ENCODE results near the gene IKZF5.

The IKZF5 gene

GRCh38 chr10:123008355-123009104, at the start of gene IKZF5, which contains the start of gene ACADSB:
IKZF5 (minus strand) TSS chr10:123008795; CDS start chr10:122998625, 10,170 bp downstream.
ACADSB (plus strand) TSS chr10:123009006; CDS start chr10:123009030, 24 bp downstream.
- peak; percentile 89 to 92 for DNase-seq (ENCODE audit: low read depth in 2 of 2)

- DNase-seq (ENCODE audit: low read depth in 2 of 2), result no peak
These were observed 49.4 kb upstream of the IKZF5 start for GRCh38 chr10:123057968-123058367.

GRCh38 chr10:123045961-123046731, 37.6 kb upstream of the IKZF5 start:
- no peak for DNase-seq (ENCODE audit: low read depth in 2 of 2)

GRCh38 chr10:123044391-123044790, 35.8 kb upstream of the IKZF5 start:
- no peak for DNase-seq (ENCODE audit: low read depth in 2 of 2)

- DNase-seq (ENCODE audit: low read depth in 2 of 2), result peak; percentile 13 to 22
These were observed 34.9 kb upstream of the IKZF5 start for GRCh38 chr10:123043409-123043925.

- DNase-seq (ENCODE audit: low read depth in 2 of 2), result no peak
These were observed 34.3 kb upstream of the IKZF5 start for GRCh38 chr10:123042708-123043408.

- no peak for DNase-seq (ENCODE audit: low read depth in 2 of 2)
These were observed 31.0 kb upstream of the IKZF5 start for GRCh38 chr10:123039632-123039930.

GRCh38 chr10:123038782-123039631, 30.4 kb upstream of the IKZF5 start:
- no peak for DNase-seq (ENCODE audit: low read depth in 2 of 2)

- DNase-seq (ENCODE audit: low read depth in 2 of 2), result no peak
These were observed 27.0 kb upstream of the IKZF5 start for GRCh38 chr10:123035467-123036086.

- DNase-seq (ENCODE audit: low read depth in 2 of 2), result no peak
These were observed 25.7 kb upstream of the IKZF5 start for GRCh38 chr10:123034332-123034731.

GRCh38 chr10:123031124-123031523, 22.5 kb upstream of the IKZF5 start:
- DNase-seq (ENCODE audit: low read depth in 2 of 2), result no peak

GRCh38 chr10:123027861-123028260, 19.3 kb upstream of the IKZF5 start:
- DNase-seq (ENCODE audit: low read depth in 2 of 2), result no peak

- DNase-seq (ENCODE audit: low read depth in 2 of 2), result no peak
These were observed 17.7 kb upstream of the IKZF5 start for GRCh38 chr10:123026302-123026701.

GRCh38 chr10:123024540-123024939, 15.9 kb upstream of the IKZF5 start:
- DNase-seq (ENCODE audit: low read depth in 2 of 2), result no peak

- DNase-seq (ENCODE audit: low read depth in 2 of 2), result no peak
These were observed 12.9 kb upstream of the IKZF5 start for GRCh38 chr10:123021517-123021916.

GRCh38 chr10:123019941-123020703, 11.5 kb upstream of the IKZF5 start:
- no peak for DNase-seq (ENCODE audit: low read depth in 2 of 2)

GRCh38 chr10:123019264-123019663, 10.7 kb upstream of the IKZF5 start:
- no peak for DNase-seq (ENCODE audit: low read depth in 2 of 2)

GRCh38 chr10:123018531-123018930, 9.9 kb upstream of the IKZF5 start:
- DNase-seq (ENCODE audit: low read depth in 2 of 2), result no peak

GRCh38 chr10:123017421-123018165, 9.0 kb upstream of the IKZF5 start:
- DNase-seq (ENCODE audit: low read depth in 2 of 2), result no peak

Measured in stimulated activated CD4-positive, alpha-beta T cell treated with anti-CD3 and anti-CD28 coated beads, Interleukin-4, amount 100 ng/mL, for 48 hours (primary cell).